WI38 (cell line): ENCODE results near the gene AGPAT2.

ENCODE experiments used
- H3K4me3 ChIP-seq: 2 replicates; pipeline ENCODE4 v1.5.1; 2011; ENCODE audit warnings: low read depth, mild to moderate bottlenecking, control low read depth, low read length
- TF ChIP-seq, protein P1 (sequence below): IDR thresholded peaks from 2 replicates; pipeline ENCODE4 v1.5.1; 2012; ENCODE audit warnings: low read depth, mild to moderate bottlenecking, control low read depth, low read length

AGPAT2 gene

DNA sequence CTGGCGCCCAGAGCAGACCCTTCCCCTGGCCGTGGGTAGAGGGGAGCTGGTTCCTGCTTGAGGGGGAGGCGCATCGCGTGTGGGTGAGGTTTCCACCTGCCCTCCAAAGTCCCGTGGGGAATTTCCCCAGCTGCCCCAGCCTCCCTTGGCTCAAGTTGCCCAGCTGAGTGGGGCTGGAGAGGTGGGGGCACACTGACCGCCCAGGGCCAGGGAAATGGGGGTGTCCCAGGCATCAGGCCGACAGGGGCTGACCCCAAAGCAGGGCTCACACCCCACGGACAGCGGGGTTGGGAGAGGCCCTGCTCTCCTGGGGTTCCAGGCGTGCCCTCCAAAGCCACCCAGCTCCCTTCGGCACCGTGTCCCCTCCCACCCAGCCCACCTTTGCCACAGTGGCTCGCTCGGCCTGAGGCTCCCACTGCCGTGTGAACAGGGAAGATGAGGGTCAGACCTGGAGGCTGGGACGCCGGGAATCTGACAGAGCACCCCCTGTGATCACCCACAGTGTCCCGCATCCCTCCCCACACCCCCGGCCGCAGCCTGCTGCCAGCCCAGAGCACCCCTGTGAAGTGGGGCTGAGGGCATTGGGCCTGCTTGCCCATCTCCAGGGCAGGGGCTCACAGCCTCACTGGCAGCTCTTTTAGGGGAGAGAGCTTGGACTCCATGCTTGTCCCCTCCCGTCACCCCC lies 25.5 kb downstream of the AGPAT2 start:
- no peak overlapping the region for H3K4me3 ChIP-seq
- TF ChIP-seq, protein P1, sequence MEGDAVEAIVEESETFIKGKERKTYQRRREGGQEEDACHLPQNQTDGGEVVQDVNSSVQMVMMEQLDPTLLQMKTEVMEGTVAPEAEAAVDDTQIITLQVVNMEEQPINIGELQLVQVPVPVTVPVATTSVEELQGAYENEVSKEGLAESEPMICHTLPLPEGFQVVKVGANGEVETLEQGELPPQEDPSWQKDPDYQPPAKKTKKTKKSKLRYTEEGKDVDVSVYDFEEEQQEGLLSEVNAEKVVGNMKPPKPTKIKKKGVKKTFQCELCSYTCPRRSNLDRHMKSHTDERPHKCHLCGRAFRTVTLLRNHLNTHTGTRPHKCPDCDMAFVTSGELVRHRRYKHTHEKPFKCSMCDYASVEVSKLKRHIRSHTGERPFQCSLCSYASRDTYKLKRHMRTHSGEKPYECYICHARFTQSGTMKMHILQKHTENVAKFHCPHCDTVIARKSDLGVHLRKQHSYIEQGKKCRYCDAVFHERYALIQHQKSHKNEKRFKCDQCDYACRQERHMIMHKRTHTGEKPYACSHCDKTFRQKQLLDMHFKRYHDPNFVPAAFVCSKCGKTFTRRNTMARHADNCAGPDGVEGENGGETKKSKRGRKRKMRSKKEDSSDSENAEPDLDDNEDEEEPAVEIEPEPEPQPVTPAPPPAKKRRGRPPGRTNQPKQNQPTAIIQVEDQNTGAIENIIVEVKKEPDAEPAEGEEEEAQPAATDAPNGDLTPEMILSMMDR: no peak

DNA sequence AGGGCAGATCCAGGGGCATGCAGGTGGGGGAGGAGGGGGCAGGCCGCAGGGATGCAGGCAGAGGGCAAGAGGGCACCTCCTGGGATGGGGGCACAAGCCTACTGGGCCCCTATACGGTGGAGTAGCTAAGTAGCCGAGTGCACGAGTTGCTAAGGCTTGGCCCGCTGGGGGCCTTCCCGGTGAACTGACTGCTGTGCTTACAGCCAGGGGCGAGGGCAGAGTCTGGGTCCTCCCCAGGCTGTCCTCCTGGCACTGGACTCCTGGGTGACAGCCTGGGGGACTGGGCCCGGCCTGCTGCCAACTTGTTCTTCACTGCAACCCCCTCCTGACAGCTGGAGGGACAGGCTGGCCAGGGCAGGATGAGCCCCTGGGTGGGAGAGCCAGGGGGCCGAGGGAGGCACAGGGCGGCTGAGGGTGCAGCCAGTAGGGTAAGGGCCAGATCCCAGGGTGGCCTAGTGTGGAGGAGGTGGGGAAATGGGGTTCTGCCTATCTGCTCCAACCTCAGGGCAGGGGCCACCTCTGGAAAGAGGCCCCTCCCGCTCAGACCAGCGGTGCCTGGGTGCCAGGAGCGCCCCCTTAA lies 26.2 kb downstream of the AGPAT2 start:
- H3K4me3 ChIP-seq: no peak overlapping the region
- TF ChIP-seq, protein P1: no peak

DNA sequence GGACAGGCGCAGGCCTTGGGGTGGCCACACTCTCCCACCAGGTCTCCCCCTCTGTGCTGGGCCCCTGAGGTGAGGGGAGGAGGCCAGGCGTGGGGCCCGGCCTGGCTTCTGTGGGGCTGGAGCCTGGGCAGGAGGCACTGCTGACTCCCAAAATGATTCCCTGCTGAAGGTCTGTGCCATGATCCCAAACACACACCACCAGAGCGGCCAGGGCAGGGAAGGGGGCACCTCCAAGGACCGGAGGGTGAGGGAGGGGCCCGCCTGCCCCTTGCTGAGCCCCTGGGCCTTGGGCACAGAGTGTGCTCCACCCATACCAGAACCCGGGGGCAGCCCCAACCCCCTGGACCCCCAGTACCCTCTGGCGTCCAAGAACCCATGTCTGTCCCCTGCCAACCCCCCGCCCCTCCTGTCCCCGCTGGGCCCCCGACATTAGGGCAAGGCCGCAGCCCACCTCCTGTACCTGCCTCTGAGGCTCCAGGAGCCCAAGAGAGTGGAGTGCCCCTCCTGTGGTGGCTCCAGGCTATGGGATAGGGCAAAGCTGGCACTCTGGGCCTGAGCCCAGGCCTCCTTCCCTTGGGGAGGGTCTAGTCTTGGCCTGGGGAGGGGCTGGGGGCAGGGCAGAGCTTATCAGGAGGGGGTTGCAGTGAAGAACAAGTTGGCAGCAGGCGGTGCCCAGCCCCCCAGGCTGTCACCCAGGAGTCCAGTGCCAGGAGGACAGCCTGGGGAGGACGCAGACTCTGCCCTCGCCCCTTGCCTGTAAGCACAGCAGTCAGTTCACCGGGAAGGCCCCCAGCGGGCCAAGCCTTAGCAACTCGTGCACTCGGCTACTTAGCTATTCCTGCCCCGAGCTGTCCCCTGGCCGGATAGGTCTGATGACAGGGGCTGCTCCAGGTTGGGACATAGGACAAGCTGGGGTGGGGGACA lies 27.1 kb downstream of the AGPAT2 start:
- TF ChIP-seq, protein P1: no peak
- no peak overlapping the region for H3K4me3 ChIP-seq

GRCh38 chr9:136658849-136659535 lies 28.3 kb downstream of the AGPAT2 start:
- no peak overlapping the region for H3K4me3 ChIP-seq
- TF ChIP-seq, protein P1: no peak

GRCh38 chr9:136657974-136658848 lies 29.0 kb downstream of the AGPAT2 start:
- no peak overlapping the region for H3K4me3 ChIP-seq
- TF ChIP-seq, protein P1: no peak

DNA sequence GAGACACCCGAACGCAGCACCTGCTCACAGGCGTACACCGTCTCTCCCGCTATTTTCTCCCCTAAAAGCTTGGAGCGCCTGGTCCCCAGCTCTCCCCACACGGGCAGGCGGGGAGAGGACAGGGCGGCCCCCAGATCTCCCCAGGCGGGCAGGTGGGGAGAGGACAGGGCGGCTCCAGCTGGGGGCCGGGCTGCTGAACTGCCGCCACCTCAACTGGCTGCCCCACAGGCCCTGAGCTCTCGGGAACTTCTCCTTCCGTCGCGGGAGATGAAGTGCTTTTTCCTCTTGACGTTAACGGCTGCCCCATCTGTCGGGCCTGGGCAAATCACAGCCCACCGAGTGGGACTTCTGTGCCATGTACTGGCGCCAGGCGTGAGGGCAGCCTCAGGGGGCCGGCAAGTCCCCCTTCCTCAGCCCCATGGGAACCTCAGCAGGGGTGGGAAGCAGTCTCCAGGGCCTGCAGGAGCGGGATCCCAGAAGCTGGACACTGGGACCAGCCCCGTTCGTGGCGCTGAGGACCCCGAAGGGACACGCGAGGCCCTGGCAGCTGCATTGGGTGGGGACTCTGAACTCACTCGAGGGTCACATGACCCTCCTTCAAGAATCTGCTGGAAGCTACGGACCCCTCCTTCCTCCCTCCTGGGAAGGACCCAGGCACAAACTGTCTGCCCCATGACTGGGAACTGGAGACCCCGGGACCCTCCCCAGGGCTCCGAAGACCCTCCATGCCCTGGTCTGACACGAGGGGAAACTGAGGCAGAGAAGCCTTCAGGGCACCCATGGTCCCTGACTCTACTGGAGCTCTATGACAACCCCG lies 30.3 kb downstream of the AGPAT2 start:
- H3K4me3 ChIP-seq: no peak overlapping the region
- TF ChIP-seq, protein P1: no peak
